Measurements from ENCODE around the gene TMEM87A. TPM values are rescaled to one million over a fixed set of nuclear protein-coding genes. Genes with fewer than 3 reads are reported as not detected.

Gene TMEM87A
- total RNA-seq, 1 donor, result 79.9 TPM

DNA sequence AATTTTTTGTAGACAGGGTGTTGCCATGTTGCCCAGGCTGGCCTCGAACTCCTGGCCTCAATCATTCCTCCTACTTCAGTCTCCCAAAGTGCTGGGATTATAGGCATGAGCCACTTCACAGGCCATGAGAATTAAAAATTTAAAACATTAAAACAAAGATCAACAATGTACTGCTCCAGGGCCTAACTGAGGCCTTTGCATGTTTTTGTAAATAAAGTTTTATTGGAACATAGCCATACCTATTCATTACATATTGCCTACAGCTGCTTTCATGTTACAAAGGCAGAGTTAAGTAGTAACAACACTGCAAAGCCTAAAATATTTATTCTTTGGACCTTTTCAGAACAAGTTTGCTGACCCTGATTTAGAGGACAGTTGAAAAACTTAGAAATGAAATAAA, 74.7 kb downstream of the TMEM87A start:
- H3K4me3 ChIP-seq (ENCODE audit: low read depth, low read length), result no peak overlapping the region
- TF ChIP-seq, protein P1, sequence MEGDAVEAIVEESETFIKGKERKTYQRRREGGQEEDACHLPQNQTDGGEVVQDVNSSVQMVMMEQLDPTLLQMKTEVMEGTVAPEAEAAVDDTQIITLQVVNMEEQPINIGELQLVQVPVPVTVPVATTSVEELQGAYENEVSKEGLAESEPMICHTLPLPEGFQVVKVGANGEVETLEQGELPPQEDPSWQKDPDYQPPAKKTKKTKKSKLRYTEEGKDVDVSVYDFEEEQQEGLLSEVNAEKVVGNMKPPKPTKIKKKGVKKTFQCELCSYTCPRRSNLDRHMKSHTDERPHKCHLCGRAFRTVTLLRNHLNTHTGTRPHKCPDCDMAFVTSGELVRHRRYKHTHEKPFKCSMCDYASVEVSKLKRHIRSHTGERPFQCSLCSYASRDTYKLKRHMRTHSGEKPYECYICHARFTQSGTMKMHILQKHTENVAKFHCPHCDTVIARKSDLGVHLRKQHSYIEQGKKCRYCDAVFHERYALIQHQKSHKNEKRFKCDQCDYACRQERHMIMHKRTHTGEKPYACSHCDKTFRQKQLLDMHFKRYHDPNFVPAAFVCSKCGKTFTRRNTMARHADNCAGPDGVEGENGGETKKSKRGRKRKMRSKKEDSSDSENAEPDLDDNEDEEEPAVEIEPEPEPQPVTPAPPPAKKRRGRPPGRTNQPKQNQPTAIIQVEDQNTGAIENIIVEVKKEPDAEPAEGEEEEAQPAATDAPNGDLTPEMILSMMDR (IDR thresholded peaks at IDR 0.05; ENCODE audit: insufficient read depth, low read depth, low read length), result no peak
- DNase-seq (ENCODE audit: low read depth), result no peak

GRCh38 chr15:42194513-42194912, 78.7 kb downstream of the TMEM87A start:
- DNase-seq (ENCODE audit: low read depth), result peak; percentile 81
- TF ChIP-seq, protein P1 (IDR thresholded peaks at IDR 0.05; ENCODE audit: insufficient read depth, low read depth, low read length), result no peak
- no peak overlapping the region for H3K4me3 ChIP-seq (ENCODE audit: low read depth, low read length)

- TF ChIP-seq, protein P1 (IDR thresholded peaks at IDR 0.05; ENCODE audit: insufficient read depth, low read depth, low read length), result no peak
Observed at GRCh38 chr15:42193383-42193782, 79.8 kb downstream of the TMEM87A start.

DNA sequence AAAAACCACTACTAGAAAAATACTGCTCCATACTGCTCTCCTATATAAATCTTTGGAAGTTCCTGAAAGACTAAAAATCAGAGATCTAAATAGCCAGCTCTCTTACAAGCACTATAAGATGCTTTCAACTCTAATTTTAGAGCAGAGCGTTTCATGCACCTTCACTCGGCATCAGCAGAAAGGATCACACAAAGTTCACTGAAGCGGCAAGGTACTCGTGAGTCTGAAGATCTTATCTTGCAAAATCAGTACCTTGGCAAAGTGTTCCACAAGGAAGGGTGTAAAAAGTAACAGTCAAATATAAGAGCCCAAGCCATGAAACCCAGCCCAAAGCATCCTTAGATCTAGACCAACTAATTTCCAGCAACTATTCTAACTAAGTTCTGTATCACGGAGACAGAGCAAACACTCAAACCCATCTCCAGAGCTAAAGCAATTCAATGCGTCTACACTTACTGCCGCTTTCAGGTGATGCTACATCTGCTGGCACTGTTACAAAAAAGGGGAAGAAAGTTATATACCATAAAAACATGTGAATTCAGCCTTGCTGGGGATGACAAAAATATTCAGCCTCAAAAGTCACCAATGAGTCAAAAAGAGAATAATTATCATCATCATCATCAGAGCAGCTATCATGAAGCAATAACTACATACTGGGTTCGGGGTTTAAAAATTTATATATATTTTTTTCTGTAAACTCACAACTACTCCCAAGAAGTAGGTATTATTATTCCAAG, 81.5 kb downstream of the TMEM87A start:
- DNase-seq (ENCODE audit: low read depth), result no peak
- no peak overlapping the region for H3K4me3 ChIP-seq (ENCODE audit: low read depth, low read length)
- TF ChIP-seq, protein P1 (IDR thresholded peaks at IDR 0.05; ENCODE audit: insufficient read depth, low read depth, low read length), result no peak

More at GRCh38 chr15:42193383-42193782, 79.8 kb downstream of the TMEM87A start:
- H3K4me3 ChIP-seq (ENCODE audit: low read depth, low read length), result no peak overlapping the region
- DNase-seq (ENCODE audit: low read depth), result no peak

DNA sequence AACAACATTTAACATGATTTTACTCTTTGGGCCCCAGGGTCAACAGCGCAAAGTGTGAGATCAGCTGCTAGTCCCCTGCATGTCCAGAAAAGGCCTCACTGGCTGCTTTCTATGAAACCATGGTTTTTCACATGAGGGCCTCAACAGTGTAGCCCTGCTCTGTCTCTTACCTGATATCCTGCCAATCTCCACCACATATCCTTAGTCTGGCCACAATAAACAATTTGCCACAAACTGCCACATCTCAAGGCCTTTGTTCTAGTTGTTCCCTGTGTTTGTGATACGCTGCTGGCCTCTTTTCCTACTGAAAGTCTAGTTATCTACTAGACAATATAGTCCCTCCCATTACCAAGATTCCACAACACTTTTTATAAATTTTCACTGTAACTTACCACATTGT, 82.9 kb downstream of the TMEM87A start:
- DNase-seq (ENCODE audit: low read depth), result no peak
- TF ChIP-seq, protein P1 (IDR thresholded peaks at IDR 0.05; ENCODE audit: insufficient read depth, low read depth, low read length), result no peak
- H3K4me3 ChIP-seq (ENCODE audit: low read depth, low read length), result no peak overlapping the region

GRCh38 chr15:42185801-42186200, 87.4 kb downstream of the TMEM87A start:
- TF ChIP-seq, protein P1 (IDR thresholded peaks at IDR 0.05; ENCODE audit: insufficient read depth, low read depth, low read length), result no peak
- H3K4me3 ChIP-seq (ENCODE audit: low read depth, low read length), result no peak overlapping the region
- DNase-seq (ENCODE audit: low read depth), result no peak

DNA sequence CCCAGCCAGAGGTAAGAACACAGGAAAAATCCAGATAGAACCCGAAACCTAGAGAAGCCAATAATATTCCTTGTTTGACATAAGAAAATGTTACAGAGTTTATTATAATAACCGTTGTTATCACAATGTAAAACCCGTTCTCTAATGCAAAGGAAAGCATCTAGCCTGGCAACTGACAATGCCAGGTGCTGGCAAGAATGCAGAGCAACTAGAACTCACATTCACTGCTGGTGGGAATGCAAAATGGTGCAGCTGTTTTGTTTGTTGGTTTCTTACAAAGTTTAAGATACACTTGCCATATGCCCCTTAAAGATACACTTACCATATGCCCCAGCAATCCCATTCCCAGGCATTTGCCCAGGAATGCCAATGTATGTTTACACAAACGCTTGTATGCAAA, 88.5 kb downstream of the TMEM87A start:
- TF ChIP-seq, protein P1 (IDR thresholded peaks at IDR 0.05; ENCODE audit: insufficient read depth, low read depth, low read length), result no peak
- no peak for DNase-seq (ENCODE audit: low read depth)
- H3K4me3 ChIP-seq (ENCODE audit: low read depth, low read length), result no peak overlapping the region
